K562 (cell line): ENCODE data around the gene PIK3C2G. TPM values are rescaled to one million over a fixed set of nuclear protein-coding genes. Genes with fewer than 3 reads are reported as not detected.

Experiments
- ATAC-seq: fragments of 200-7000 bp; cut with Tn5 transposase; 3 replicates; pipeline ENCODE4 v1.9.1; 2020; ENCODE audit warnings: moderate library complexity
- BruUV-seq: library from RNA; stranded (reverse); fragments of 400-500 nt; replicated peaks from 2 replicates; lab custom pipeline; 2021; lab: Mats Ljungman, UMichigan
- CTCF ChIA-PET: fragments of 300-600 bp; formaldehyde crosslinking; extraction: SDS; loops from one replicate; lab custom pipeline; 2021; ENCODE audit warnings: low intra/inter-chr PET ratio; lab: Yijun Ruan, JAX
- POLR2A ChIA-PET: fragments of 300-600, 350-650 bp; sonication (Branson Sonifier 250); formaldehyde crosslinking; extraction: SDS; loops from one replicate; lab custom pipeline; 2021; ENCODE audit warnings: antibody characterized with exemption, inconsistent platforms; lab: Yijun Ruan, JAX
- DNase-seq, 4 experiments: peaks; one replicate each; pipeline versions ENCODE4 v3.0.0 to v3.0.0-alpha.2; 2011 to 2018; ENCODE audit warnings: low spot score in 3 of 4, mixed read lengths in 3 of 4; ENCODE audit errors: extremely low read depth in 1 of 4
- FAIRE-seq: peaks from 2 replicates; lab custom pipeline; 2011; peaks lifted over from hg19 to GRCh38; lab: Jason Lieb, UNC
- H2AFZ ChIP-seq: 2 replicates; pipeline ENCODE4 v1.6.0; 2011; ENCODE audit warnings: low read depth, low read length, control low read depth, inconsistent platforms
- H3K27ac ChIP-seq: fragments of 200-600 bp; 3 replicates; pipeline ENCODE4 v1.8.0; 2011; ENCODE audit warnings: low read depth, mild to moderate bottlenecking, control low read depth, inconsistent platforms, low read length, moderate library complexity, mixed read lengths; ENCODE audit errors: extremely low read depth
- H3K27me3 ChIP-seq, 2 experiments: fragments of 300-600 bp in 1 of 2; 2 replicates in 1 of 2; 3 replicates in 1 of 2; pipeline versions ENCODE4 v1.6.0 to v1.8.0; 2011; ENCODE audit warnings: inconsistent platforms in 2 of 2, low read length in 2 of 2, mild to moderate bottlenecking in 1 of 2, mixed read lengths in 1 of 2, moderate library complexity in 1 of 2; ENCODE audit not compliant: control insufficient read depth in 2 of 2, insufficient read depth in 2 of 2
- H3K36me3 ChIP-seq: fragments of 300-600 bp; 3 replicates; pipeline ENCODE4 v1.8.0; 2011; ENCODE audit warnings: mild to moderate bottlenecking, low read length, inconsistent platforms; ENCODE audit not compliant: control insufficient read depth, insufficient read depth
- H3K4me1 ChIP-seq, 2 experiments: fragments of 200-600 bp in 1 of 2; replicated peaks in 1 of 2; 2 replicates in 1 of 2; 3 replicates in 1 of 2; pipeline versions ENCODE4 v1.5.1 to v1.8.0; 2011; ENCODE audit warnings: inconsistent platforms in 2 of 2, low read length in 2 of 2, mild to moderate bottlenecking in 1 of 2, mixed read lengths in 1 of 2, moderate library complexity in 1 of 2; ENCODE audit not compliant: control insufficient read depth in 2 of 2, insufficient read depth in 2 of 2
- H3K4me2 ChIP-seq: 2 replicates; pipeline ENCODE4 v1.6.1; 2011; ENCODE audit warnings: low read length, control low read depth, inconsistent platforms, mixed read lengths; ENCODE audit not compliant: insufficient read depth
- H3K4me3 ChIP-seq: fragments of 200-600 bp; sonication (generic), shearing (Covaris generic); 2 replicates; pipeline ENCODE4 v1.5.1; 2016; ENCODE audit warnings: control low read depth, inconsistent platforms
- H3K79me2 ChIP-seq: fragments of 200-600 bp; 3 replicates; pipeline ENCODE4 v1.8.0; 2011; ENCODE audit warnings: low read length, inconsistent platforms; ENCODE audit not compliant: control insufficient read depth, insufficient read depth
- H3K9ac ChIP-seq, 2 experiments: 2 replicates each; pipeline versions ENCODE4 v1.6.0 to v1.6.1; 2011; ENCODE audit warnings: low read depth in 2 of 2, low read length in 2 of 2, control low read depth in 1 of 2, inconsistent platforms in 1 of 2, mild to moderate bottlenecking in 1 of 2, mixed read lengths in 1 of 2; ENCODE audit not compliant: insufficient read depth in 1 of 2
- H3K9me1 ChIP-seq: one replicate; pipeline ENCODE4 v1.6.0; 2011; ENCODE audit warnings: inconsistent platforms, mild to moderate bottlenecking, low read length, moderate library complexity; ENCODE audit not compliant: control insufficient read depth, insufficient read depth
- H3K9me3 ChIP-seq: replicated peaks from 2 replicates; pipeline ENCODE4 v1.5.1; 2011; ENCODE audit warnings: low read depth, low read length, inconsistent platforms; ENCODE audit not compliant: control insufficient read depth, insufficient read depth
- H4K20me1 ChIP-seq: replicated peaks from 2 replicates; pipeline ENCODE4 v1.6.1; 2011; ENCODE audit warnings: low read length, inconsistent platforms, mixed read lengths; ENCODE audit not compliant: control insufficient read depth, insufficient read depth
- DACH1 ChIP-seq: fragments of 450-650 bp; IDR thresholded peaks from 2 replicates; pipeline ENCODE4 v1.6.1; 2018; ENCODE audit not compliant: partially characterized antibody
- ELF2 ChIP-seq: fragments of 250-450 bp; sonication (Bioruptor Pico); IDR thresholded peaks from 2 replicates; pipeline ENCODE4 v1.5.0; 2021; ENCODE audit warnings: mild to moderate bottlenecking
- MLLT1 ChIP-seq, 2 experiments: fragments of 450-650 bp; IDR thresholded peaks; 2 replicates each; pipeline ENCODE4 v1.6.1; 2016
- TRIM24 ChIP-seq, 2 experiments: fragments of 450-650 bp; IDR thresholded peaks; 2 replicates each; pipeline ENCODE4 v1.6.1; 2016
- ZFP30 ChIP-seq: fragments of 250-450 bp; sonication (Bioruptor Pico); IDR thresholded peaks from 2 replicates; pipeline ENCODE4 v1.8.0; 2022; ENCODE audit warnings: moderate library complexity, mild to moderate bottlenecking, inconsistent platforms, borderline replicate concordance
- ZNF717 ChIP-seq: fragments of 250-450 bp; sonication (Bioruptor Pico); IDR thresholded peaks from 2 replicates; pipeline ENCODE4 v1.5.0; 2021
- WGBS: fragments of 100-300 bp; shearing (Covaris generic); methylation state at CpG from one replicate; pipeline ENCODE4 v1.1.6; 2016; ENCODE audit warnings: low coverage, mixed read lengths; ENCODE audit not compliant: insufficient coverage; ENCODE audit errors: missing lambda C conversion rate; 5-methylcytosine and 5-hydroxymethylcytosine counted together
- in situ Hi-C: fragments of 300-500 bp; cut with MboI; formaldehyde crosslinking; loops from 4 replicates; pipeline ENCODE4 v1.15.0; 2018; ENCODE audit warnings: inconsistent platforms, mixed read lengths
- intact Hi-C: fragments of 100-400 bp; cut with micrococcal nuclease; formaldehyde crosslinking; loops from 2 replicates; pipeline ENCODE4 v1.14.2; 2022
- polyA plus RNA-seq, 8 experiments: library from polyadenylated mRNA; depleted of rRNA in 4 of 8; stranded (reverse) in 5 of 8; unstranded in 3 of 8; fragments of >200 nt; fragmentation: Nextera tagmentation in 2 of 8; fragmentation: Illumina TruSeq in 1 of 8; extraction: Ambion mirVana in 2 of 8; extraction: Trizol in 1 of 8; gene quantifications; 2 replicates each; pipeline versions ENCODE4 v1.2.1 to v1.2.3, GENCODE V29; 2011 to 2014; ENCODE audit warnings: inconsistent platforms in 1 of 8, missing spikeins in 1 of 8
- total RNA-seq, 7 experiments: library from RNA; depleted of rRNA in 6 of 7; stranded (reverse); fragments of >200 nt in 6 of 7; fragmentation: Illumina TruSeq in 2 of 7; extraction: Trizol in 2 of 7; gene quantifications; 2 replicates each; pipeline versions ENCODE4 v1.2.1 to v1.2.3, GENCODE V29; 2011 to 2021; ENCODE audit warnings: low replicate concordance in 1 of 7
- TF ChIP-seq, protein P1 (sequence below): sonication (generic); formaldehyde crosslinking; IDR thresholded peaks from 2 replicates; pipeline ENCODE4 v1.8.0; 2023; ENCODE audit warnings: missing genetic modification reagents, mild to moderate bottlenecking, borderline replicate concordance
- TF ChIP-seq, protein P2 (sequence below): fragments of 450-650 bp; IDR thresholded peaks from 2 replicates; pipeline ENCODE4 v1.6.1; 2018; ENCODE audit not compliant: partially characterized antibody

Gene PIK3C2G
- total and polyA plus RNA-seq, 9 of the 15 experiments (the other 6 are each of a cell fraction or from before 2014, with no cell fraction given), result not detected

GRCh38 chr12:18402872-18403611 is 141.7 kb downstream of the PIK3C2G start:
- no peak for ATAC-seq
- Histone ChIP-seq H3K9ac (no peak overlapping the region), H3K4me3 (no peak overlapping the region)
- BruUV-seq, result no TSS peak
- 3% methylated on average over 3 of the region's 3 CpGs for WGBS
- TF ChIP-seq ZNF717 (CRISPR knock-in tag), result no peak
- TF ChIP-seq, protein P1, sequence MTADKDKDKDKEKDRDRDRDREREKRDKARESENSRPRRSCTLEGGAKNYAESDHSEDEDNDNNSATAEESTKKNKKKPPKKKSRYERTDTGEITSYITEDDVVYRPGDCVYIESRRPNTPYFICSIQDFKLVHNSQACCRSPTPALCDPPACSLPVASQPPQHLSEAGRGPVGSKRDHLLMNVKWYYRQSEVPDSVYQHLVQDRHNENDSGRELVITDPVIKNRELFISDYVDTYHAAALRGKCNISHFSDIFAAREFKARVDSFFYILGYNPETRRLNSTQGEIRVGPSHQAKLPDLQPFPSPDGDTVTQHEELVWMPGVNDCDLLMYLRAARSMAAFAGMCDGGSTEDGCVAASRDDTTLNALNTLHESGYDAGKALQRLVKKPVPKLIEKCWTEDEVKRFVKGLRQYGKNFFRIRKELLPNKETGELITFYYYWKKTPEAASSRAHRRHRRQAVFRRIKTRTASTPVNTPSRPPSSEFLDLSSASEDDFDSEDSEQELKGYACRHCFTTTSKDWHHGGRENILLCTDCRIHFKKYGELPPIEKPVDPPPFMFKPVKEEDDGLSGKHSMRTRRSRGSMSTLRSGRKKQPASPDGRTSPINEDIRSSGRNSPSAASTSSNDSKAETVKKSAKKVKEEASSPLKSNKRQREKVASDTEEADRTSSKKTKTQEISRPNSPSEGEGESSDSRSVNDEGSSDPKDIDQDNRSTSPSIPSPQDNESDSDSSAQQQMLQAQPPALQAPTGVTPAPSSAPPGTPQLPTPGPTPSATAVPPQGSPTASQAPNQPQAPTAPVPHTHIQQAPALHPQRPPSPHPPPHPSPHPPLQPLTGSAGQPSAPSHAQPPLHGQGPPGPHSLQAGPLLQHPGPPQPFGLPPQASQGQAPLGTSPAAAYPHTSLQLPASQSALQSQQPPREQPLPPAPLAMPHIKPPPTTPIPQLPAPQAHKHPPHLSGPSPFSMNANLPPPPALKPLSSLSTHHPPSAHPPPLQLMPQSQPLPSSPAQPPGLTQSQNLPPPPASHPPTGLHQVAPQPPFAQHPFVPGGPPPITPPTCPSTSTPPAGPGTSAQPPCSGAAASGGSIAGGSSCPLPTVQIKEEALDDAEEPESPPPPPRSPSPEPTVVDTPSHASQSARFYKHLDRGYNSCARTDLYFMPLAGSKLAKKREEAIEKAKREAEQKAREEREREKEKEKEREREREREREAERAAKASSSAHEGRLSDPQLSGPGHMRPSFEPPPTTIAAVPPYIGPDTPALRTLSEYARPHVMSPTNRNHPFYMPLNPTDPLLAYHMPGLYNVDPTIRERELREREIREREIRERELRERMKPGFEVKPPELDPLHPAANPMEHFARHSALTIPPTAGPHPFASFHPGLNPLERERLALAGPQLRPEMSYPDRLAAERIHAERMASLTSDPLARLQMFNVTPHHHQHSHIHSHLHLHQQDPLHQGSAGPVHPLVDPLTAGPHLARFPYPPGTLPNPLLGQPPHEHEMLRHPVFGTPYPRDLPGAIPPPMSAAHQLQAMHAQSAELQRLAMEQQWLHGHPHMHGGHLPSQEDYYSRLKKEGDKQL (CRISPR knock-in tag), result no peak
- TF ChIP-seq DACH1, result no peak
- no peak for TF ChIP-seq ZFP30 (CRISPR knock-in tag)
- no peak for TF ChIP-seq MLLT1 (IDR thresholded peaks at IDR 0.05)
- TF ChIP-seq ELF2 (CRISPR knock-in tag), result no peak
- TF ChIP-seq, protein P2, sequence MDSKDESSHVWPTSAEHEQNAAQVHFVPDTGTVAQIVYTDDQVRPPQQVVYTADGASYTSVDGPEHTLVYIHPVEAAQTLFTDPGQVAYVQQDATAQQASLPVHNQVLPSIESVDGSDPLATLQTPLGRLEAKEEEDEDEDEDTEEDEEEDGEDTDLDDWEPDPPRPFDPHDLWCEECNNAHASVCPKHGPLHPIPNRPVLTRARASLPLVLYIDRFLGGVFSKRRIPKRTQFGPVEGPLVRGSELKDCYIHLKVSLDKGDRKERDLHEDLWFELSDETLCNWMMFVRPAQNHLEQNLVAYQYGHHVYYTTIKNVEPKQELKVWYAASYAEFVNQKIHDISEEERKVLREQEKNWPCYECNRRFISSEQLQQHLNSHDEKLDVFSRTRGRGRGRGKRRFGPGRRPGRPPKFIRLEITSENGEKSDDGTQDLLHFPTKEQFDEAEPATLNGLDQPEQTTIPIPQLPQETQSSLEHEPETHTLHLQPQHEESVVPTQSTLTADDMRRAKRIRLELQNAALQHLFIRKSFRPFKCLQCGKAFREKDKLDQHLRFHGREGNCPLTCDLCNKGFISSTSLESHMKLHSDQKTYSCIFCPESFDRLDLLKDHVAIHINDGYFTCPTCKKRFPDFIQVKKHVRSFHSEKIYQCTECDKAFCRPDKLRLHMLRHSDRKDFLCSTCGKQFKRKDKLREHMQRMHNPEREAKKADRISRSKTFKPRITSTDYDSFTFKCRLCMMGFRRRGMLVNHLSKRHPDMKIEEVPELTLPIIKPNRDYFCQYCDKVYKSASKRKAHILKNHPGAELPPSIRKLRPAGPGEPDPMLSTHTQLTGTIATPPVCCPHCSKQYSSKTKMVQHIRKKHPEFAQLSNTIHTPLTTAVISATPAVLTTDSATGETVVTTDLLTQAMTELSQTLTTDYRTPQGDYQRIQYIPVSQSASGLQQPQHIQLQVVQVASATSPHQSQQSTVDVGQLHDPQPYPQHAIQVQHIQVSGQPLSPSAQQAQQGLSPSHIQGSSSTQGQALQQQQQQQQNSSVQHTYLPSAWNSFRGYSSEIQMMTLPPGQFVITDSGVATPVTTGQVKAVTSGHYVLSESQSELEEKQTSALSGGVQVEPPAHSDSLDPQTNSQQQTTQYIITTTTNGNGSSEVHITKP, result no peak
- TF ChIP-seq TRIM24 (IDR thresholded peaks at IDR 0.05), result no peak
- TF ChIP-seq, all 486 proteins: peak for 0
- H3K27me3 ChIP-seq, result no peaks in the 10 kb centered on the region
- ChIA-PET POLR2A (no interaction called here), CTCF (no interaction called here)
- no peak for DNase-seq
- intact Hi-C loops, result no loop called here
- no peaks in the 10 kb centered on the region for H3K9me1 ChIP-seq
- H3K4me2 ChIP-seq, result no peak overlapping the region
- no peaks in the 10 kb centered on the region for H4K20me1 ChIP-seq
- FAIRE-seq, result no peak
- in situ Hi-C loops, result no loop called here
- no peak overlapping the region for H3K27ac ChIP-seq
- no peak overlapping the region for H2AFZ ChIP-seq
- H3K36me3 ChIP-seq, result no peaks in the 10 kb centered on the region
- no peaks in the 10 kb centered on the region for H3K4me1 ChIP-seq
- no peaks in the 10 kb centered on the region for H3K79me2 ChIP-seq
- no peaks in the 10 kb centered on the region for H3K9me3 ChIP-seq
